ENCODE results near the gene JAZF1.

The JAZF1 gene

DNA sequence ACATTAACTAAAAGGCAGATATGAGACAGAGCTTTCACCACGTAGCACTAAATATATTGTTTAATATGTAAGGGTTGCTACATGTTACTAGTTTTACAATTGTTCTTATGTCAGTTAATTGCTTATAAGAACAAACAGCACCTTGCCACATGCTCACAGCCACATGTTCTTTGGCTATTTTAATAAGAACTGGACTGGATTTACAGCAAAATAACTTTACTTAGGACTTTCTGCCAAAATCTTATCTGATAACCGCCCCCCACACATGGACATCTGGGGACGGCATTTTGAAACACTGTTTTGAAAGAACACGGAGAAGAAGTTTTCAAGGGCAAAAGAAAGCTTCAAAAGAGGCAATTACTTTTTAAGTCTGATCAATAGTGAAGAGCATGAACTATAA, 45.3 kb downstream of the JAZF1 start:
- no peaks in the 10 kb centered on the region for H3K9me2 ChIP-seq (replicated peaks; ENCODE audit: insufficient read depth, low read length)
- H3K27ac ChIP-seq (ENCODE audit: low read depth, low read length) = no peak overlapping the region
- H2AFZ ChIP-seq (ENCODE audit: low read depth, low read length, severe bottlenecking) = no peak overlapping the region
- H3F3A ChIP-seq (ENCODE audit: insufficient read depth) = no peaks in the 10 kb centered on the region
- H3K9me3 ChIP-seq (ENCODE audit: insufficient read depth, low read length) = no peaks in the 10 kb centered on the region
- no peak overlapping the region for H3K9ac ChIP-seq (ENCODE audit: low read length)
- H3K36me3 ChIP-seq (ENCODE audit: low read length) = no peaks in the 10 kb centered on the region
- TF ChIP-seq EZH2phosphoT487 (conservative IDR thresholded peaks at IDR 0.05; ENCODE audit: low read length) = no peak
- TF ChIP-seq, protein P1, sequence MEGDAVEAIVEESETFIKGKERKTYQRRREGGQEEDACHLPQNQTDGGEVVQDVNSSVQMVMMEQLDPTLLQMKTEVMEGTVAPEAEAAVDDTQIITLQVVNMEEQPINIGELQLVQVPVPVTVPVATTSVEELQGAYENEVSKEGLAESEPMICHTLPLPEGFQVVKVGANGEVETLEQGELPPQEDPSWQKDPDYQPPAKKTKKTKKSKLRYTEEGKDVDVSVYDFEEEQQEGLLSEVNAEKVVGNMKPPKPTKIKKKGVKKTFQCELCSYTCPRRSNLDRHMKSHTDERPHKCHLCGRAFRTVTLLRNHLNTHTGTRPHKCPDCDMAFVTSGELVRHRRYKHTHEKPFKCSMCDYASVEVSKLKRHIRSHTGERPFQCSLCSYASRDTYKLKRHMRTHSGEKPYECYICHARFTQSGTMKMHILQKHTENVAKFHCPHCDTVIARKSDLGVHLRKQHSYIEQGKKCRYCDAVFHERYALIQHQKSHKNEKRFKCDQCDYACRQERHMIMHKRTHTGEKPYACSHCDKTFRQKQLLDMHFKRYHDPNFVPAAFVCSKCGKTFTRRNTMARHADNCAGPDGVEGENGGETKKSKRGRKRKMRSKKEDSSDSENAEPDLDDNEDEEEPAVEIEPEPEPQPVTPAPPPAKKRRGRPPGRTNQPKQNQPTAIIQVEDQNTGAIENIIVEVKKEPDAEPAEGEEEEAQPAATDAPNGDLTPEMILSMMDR (IDR thresholded peaks at IDR 0.05; ENCODE audit: insufficient read depth, low read length, poor library complexity, severe bottlenecking) = no peak
- H3K4me2 ChIP-seq (ENCODE audit: low read depth, low read length, poor library complexity, severe bottlenecking) = no peak overlapping the region
- H4K20me1 ChIP-seq (ENCODE audit: low read depth, low read length) = peaks cover 3% of the 10 kb centered on the region; the same call in 1 of the 2 replicates
- H3K27me3 ChIP-seq (ENCODE audit: low read length) = no peaks in the 10 kb centered on the region
- H3K4me3 ChIP-seq (ENCODE audit: insufficient read depth, low read length, poor library complexity, severe bottlenecking) = no peak overlapping the region
- no peaks in the 10 kb centered on the region for H3K79me2 ChIP-seq (ENCODE audit: insufficient read depth, low read length)

DNA sequence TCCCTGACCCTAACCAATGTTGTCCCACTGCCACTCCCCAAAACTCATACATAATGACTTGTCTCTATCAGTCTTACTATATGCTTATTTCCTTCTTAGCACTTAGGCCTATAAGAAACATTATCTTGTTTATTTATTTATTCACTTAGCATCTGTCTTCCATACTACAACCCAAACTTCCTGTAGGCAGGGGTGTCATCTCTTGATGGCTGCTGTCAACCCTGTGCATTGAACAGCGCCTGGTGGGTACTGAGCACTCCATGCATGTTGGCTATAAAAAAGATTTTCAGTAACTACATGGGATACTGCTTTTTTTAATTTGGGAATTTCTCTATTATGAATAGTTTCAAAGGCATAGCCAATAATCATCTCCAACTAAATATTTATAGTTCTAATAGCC, 46.7 kb downstream of the JAZF1 start:
- H3K27me3 ChIP-seq (ENCODE audit: low read length) = no peaks in the 10 kb centered on the region
- H3K9me2 ChIP-seq (replicated peaks; ENCODE audit: insufficient read depth, low read length) = no peaks in the 10 kb centered on the region
- H3K4me3 ChIP-seq (ENCODE audit: insufficient read depth, low read length, poor library complexity, severe bottlenecking) = no peak overlapping the region
- H3K9ac ChIP-seq (ENCODE audit: low read length) = no peak overlapping the region
- no peak overlapping the region for H3K27ac ChIP-seq (ENCODE audit: low read depth, low read length)
- no peaks in the 10 kb centered on the region for H3K36me3 ChIP-seq (ENCODE audit: low read length)
- H3K79me2 ChIP-seq (ENCODE audit: insufficient read depth, low read length) = no peaks in the 10 kb centered on the region
- H3K4me2 ChIP-seq (ENCODE audit: low read depth, low read length, poor library complexity, severe bottlenecking) = no peak overlapping the region
- no peak overlapping the region for H2AFZ ChIP-seq (ENCODE audit: low read depth, low read length, severe bottlenecking)
- TF ChIP-seq EZH2phosphoT487 (conservative IDR thresholded peaks at IDR 0.05; ENCODE audit: low read length) = no peak
- TF ChIP-seq, protein P1 (IDR thresholded peaks at IDR 0.05; ENCODE audit: insufficient read depth, low read length, poor library complexity, severe bottlenecking) = no peak
- H3K9me3 ChIP-seq (ENCODE audit: insufficient read depth, low read length) = no peaks in the 10 kb centered on the region
- H3F3A ChIP-seq (ENCODE audit: insufficient read depth) = no peaks in the 10 kb centered on the region
- peaks cover 6% of the 10 kb centered on the region; the same call in 1 of the 2 replicates for H4K20me1 ChIP-seq (ENCODE audit: low read depth, low read length)

DNA sequence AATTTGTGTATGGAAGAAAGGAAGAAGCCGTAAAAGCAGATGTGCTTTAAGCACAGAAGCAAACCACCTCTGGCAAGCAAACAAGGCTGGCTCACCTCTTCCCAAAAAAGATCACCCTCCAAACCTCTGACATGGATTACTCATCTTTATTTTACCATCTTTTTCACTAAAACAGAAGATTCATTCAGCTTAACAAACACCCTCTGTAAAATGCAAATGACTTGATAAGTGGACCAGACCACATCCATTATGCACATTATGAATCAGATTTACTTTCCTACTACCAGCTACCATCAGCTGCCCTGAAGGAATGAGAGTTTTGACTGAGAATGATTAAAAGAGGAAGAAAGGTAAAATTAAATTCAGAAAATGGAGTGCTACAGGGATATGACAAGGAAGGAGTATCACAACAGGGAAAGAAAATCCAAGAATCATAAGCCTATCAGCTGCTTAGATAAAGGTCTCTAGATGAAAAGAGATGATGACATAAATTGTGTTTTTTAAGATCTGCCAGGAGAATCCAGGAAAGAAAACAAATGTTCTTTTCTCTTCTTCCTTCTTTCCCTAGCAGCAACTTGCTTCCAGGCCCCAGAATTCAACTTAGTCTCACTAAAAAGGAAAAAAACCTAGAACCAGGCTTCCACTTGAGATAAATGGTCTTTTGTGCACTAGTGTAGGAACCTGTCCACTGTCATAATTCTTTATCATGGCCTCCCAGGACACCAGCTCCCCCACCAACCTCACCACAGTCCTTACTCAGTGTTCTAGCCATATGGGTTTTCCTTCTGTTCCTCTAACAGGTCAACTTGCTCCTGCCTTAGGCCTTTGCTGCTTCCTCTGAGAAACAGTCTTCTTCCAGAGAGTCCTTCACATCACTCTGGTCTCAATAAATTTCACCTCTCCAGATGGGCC, 47.4 kb downstream of the JAZF1 start:
- Histone ChIP-seq H3K4me2 (ENCODE audit: low read depth, low read length, poor library complexity, severe bottlenecking) (no peak overlapping the region), H3K36me3 (ENCODE audit: low read length) (no peaks in the 10 kb centered on the region), H3K9me3 (ENCODE audit: insufficient read depth, low read length) (no peaks in the 10 kb centered on the region), H2AFZ (ENCODE audit: low read depth, low read length, severe bottlenecking) (no peak overlapping the region), H3F3A (ENCODE audit: insufficient read depth) (no peaks in the 10 kb centered on the region), H3K9me2 (replicated peaks; ENCODE audit: insufficient read depth, low read length) (no peaks in the 10 kb centered on the region), H3K79me2 (ENCODE audit: insufficient read depth, low read length) (no peaks in the 10 kb centered on the region), H3K4me3 (ENCODE audit: insufficient read depth, low read length, poor library complexity, severe bottlenecking) (no peak overlapping the region), H3K9ac (ENCODE audit: low read length) (no peak overlapping the region), H3K27me3 (ENCODE audit: low read length) (no peaks in the 10 kb centered on the region), H3K27ac (ENCODE audit: low read depth, low read length) (no peak overlapping the region), H4K20me1 (ENCODE audit: low read depth, low read length) (peaks cover 10% of the 10 kb centered on the region; the same call in 1 of the 2 replicates)
- TF ChIP-seq EZH2phosphoT487 (conservative IDR thresholded peaks at IDR 0.05; ENCODE audit: low read length) = no peak
- TF ChIP-seq, protein P1 (IDR thresholded peaks at IDR 0.05; ENCODE audit: insufficient read depth, low read length, poor library complexity, severe bottlenecking) = no peak

All from SU-DHL-6 (cell line).